ENCODE results near the gene MKRN2OS.
A peak's percentile ranks its signal among the peaks of the same experiment; 100 is the strongest.

The MKRN2OS gene

DNA sequence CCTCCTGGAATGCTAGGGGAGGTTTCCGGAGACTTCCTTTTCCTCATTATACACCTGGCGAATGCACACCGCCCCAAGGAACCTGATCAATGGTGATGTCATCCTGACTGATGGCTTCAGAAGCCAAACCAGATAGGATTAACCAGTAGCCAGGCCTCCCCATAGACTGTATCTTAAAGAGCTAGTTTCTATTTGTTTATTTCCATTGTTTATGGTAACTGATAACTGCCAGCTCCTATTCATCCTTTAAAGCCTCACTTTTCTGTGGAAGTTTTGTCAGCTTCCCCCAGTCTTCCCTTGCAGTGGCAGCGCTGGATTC is at the start of gene MKRN2OS:
Gene MKRN2OS, minus strand, starts transcription at position 27 of the 319 bp plus-strand sequence. CDS start 35 bp downstream, outside the sequence.
- no peak for DNase-seq (ENCODE audit: low read depth)

GRCh38 chr3:12593473-12593872 is 48.2 kb upstream of the MKRN2OS start:
- DNase-seq (ENCODE audit: low read depth): no peak

GRCh38 chr3:12591997-12592715 is 46.9 kb upstream of the MKRN2OS start:
- no peak for DNase-seq (ENCODE audit: low read depth)

DNA sequence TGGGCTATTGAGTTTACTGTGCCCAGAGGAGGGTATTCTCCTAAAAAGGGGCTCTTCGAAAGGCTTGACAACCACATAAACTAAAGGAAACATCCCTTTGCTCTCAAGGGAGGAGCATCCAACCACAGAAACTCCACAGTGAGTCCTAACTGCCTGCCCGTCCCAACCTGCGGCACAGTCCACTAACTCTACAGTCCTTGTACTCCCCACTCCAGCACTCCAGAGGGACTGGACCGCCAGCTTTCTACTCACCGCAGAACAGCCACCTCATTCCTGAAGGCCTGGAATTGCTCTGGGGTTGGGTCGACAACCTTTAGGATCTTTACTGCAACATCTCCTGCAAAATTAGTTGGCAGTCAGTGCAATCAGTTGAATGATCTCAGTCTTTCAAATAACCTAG is 46.2 kb upstream of the MKRN2OS start:
- DNase-seq (ENCODE audit: low read depth): no peak

- DNase-seq (ENCODE audit: low read depth): no peak
Observed at GRCh38 chr3:12590096-12590495, 44.8 kb upstream of the MKRN2OS start.

GRCh38 chr3:12588039-12589009 is 43.0 kb upstream of the MKRN2OS start:
- DNase-seq (ENCODE audit: low read depth): peak; percentile 81

GRCh38 chr3:12586403-12586802 is 41.1 kb upstream of the MKRN2OS start:
- no peak for DNase-seq (ENCODE audit: low read depth)

GRCh38 chr3:12585970-12586369 is 40.7 kb upstream of the MKRN2OS start:
- DNase-seq (ENCODE audit: low read depth): no peak

- no peak for DNase-seq (ENCODE audit: low read depth)
Observed at GRCh38 chr3:12585181-12585580, 39.9 kb upstream of the MKRN2OS start.

- no peak for DNase-seq (ENCODE audit: low read depth)
Observed at GRCh38 chr3:12584083-12584482, 38.8 kb upstream of the MKRN2OS start.

GRCh38 chr3:12583280-12583679 is 38.0 kb upstream of the MKRN2OS start:
- DNase-seq (ENCODE audit: low read depth): no peak

DNA sequence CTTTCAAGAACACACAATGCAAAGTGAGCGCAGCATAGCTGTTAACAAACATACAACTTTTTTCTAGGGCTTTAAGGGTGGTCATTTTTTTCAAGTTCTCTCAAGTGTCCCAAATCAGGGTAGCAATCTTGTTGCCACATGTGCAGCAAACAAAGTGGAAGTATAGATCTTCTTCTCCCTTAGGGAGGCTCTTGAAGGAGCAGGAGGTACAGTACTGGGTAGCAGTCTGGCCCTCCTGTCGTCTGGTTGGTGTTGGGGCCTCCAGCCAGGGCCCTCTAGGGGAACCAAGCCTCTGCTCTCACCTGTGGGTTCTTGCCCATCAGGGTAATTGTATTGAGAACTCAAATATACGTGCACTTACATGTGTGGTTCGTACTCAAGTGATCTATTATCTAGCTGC is 37.4 kb upstream of the MKRN2OS start:
- no peak for DNase-seq (ENCODE audit: low read depth)

DNA sequence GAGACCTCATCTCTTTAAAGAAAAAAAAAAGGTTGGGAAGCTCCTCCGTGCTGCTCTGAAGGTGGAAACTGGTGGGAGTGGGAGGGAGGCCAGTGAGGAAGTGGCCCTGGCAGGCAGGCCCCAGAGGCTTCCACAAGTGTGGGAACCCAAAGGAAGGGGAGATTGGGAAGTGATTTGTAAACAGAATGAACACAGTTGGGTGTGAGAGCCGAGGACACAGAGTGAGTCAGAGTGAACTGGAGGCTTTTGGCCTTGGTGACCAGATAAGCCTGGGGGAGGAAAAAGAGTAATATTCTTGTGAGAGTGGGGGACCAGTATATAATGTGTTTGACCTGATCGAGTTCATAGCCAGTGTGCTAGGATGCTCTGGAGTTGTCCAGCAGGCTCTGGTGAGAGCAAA is 34.6 kb upstream of the MKRN2OS start:
- DNase-seq (ENCODE audit: low read depth): peak; percentile 78

DNA sequence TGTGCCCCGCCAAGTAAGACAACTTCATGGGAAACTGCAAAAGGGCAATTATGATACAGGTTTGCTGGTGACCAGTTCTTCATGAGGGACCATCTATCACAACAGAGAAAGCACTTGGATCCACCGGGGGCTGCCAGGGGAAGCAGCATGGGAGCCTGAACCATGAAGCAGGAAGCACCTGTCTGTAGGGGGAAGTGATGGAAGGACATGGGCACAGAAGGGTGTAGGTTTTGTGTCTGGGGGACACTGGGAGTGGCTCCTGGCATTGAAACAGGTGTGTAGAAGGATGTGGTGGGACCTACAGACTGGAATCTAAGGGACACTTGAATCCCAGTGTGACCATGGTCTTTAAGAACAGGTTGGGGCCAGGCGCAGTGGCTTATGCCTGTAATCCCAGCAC is 34.2 kb upstream of the MKRN2OS start:
- no peak for DNase-seq (ENCODE audit: low read depth)

- DNase-seq (ENCODE audit: low read depth): peak; percentile 24
Observed at GRCh38 chr3:12578742-12579141, 33.4 kb upstream of the MKRN2OS start.

DNA sequence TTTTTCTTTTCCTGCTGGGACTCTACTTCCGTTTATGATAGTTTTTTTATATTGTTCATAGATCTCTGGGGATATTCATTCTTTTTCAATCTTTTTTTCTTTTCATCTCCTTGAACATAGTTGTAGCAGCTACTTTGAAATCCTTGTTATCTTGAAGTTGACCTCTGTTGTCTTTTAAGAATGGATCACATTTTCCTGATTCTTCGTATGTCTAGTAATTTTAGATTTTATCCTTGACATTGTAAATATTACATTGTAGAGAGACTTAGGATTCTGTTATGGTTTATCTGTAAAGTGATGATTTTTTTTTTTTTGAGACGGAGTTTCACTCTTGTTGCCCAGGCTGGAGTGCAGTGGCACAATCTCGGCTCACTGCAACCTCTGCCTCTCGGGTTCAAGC is 32.1 kb upstream of the MKRN2OS start:
- DNase-seq (ENCODE audit: low read depth): no peak

GRCh38 chr3:12574661-12575060 is 29.4 kb upstream of the MKRN2OS start:
- DNase-seq (ENCODE audit: low read depth): no peak

DNA sequence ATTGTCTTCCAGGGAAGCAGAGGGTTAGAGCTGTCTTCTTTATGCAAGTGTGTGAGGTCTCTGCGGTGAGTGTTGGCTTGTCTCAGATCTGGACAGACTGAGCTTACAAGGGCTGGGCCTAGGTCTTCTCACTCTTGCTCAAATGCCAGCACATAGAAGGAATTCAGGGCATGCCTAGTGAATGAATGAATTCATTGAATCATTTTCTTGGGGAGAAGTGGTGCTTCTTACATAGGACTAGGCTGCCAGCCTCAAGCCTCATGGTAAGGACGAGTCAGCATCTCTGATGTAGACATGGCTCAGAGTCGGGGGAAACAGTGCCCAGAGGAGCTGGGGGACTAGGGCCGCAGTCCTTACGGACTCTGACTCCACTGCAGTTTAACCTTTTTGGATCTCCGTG is 28.8 kb upstream of the MKRN2OS start:
- peak; percentile 48 for DNase-seq (ENCODE audit: low read depth)

DNA sequence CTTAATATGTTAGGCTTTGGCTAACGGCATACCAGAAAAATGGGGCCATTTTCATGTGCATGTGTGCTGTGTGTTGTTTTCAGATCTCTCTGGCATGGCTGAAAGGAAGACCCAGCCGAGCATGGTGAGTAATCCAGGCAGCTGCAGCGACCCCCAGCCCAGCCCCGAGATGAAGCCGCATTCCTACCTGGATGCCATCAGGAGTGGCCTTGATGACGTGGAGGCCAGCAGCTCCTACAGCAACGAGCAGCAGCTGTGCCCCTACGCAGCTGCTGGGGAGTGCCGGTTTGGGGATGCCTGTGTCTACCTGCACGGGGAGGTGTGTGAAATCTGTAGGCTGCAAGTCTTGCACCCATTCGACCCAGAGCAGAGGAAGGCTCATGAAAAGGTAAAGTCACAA is 26.7 kb upstream of the MKRN2OS start:
- DNase-seq (ENCODE audit: low read depth): no peak

DNA sequence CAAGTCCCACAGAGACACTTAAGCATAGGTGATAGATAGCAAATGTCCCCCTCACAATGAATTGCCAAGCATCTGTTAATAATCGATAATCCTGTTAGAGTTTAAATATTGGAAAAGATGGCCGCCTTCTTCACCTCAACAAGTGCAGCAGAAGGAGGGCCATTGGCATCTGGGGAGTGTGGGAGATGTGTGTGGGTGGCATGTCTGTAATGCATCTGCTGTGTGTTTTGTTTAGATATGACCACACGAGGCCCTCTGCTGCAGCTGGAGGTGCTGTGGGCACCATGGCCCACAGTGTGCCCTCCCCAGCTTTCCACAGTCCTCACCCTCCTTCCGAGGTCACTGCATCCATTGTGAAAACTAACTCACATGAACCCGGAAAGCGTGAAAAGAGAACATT is 24.5 kb upstream of the MKRN2OS start:
- no peak for DNase-seq (ENCODE audit: low read depth)

GRCh38 chr3:12568747-12569146 is 23.4 kb upstream of the MKRN2OS start:
- no peak for DNase-seq (ENCODE audit: low read depth)

- no peak for DNase-seq (ENCODE audit: low read depth)
Observed at GRCh38 chr3:12566976-12567375, 21.7 kb upstream of the MKRN2OS start.

DNA sequence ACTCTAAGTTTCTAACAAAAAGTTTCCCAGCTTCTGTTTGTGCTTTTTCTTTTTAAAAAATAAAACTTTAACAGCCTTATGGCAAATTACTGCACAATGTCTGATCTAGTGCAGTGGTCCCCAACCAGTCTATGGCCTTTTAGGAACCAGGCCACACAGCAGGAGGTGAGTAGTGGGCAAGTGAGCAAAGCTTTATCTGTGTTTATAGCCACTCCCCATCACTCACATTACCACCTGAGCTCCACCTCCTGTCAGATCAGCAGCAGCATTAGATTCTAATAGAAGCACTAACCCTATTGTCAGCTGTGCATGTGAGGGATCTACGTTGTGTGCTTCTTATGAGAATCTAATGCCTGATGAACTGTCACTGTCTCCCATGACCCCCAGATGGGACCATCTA is 17.2 kb upstream of the MKRN2OS start:
- no peak for DNase-seq (ENCODE audit: low read depth)
